IMR-90 (cell line): ENCODE measurements around the gene CDNF. TPM values are rescaled to one million over a fixed set of nuclear protein-coding genes. Genes with fewer than 3 reads are reported as not detected.

Experiments used
- ATAC-seq: fragments of 200-7000 bp; cut with Tn5 transposase; 2 replicates; pipeline ENCODE4 v1.9.1; 2020; ENCODE audit warnings: low read depth, mild to moderate bottlenecking, moderate library complexity
- BruUV-seq: library from RNA; stranded (reverse); fragments of 400-500 nt; replicated peaks from 2 replicates; lab custom pipeline; 2021; lab: Mats Ljungman, UMichigan
- CTCF ChIA-PET: fragments of 300-600 bp; formaldehyde crosslinking; extraction: SDS; loops from one replicate; lab custom pipeline; 2021; ENCODE audit warnings: antibody characterized with exemption; lab: Yijun Ruan, JAX
- POLR2A ChIA-PET: fragments of 300-600 bp; sonication (Branson Sonifier 250); formaldehyde crosslinking; loops from one replicate; lab custom pipeline; 2022; ENCODE audit warnings: antibody characterized with exemption; ENCODE audit not compliant: unreplicated experiment; lab: Charles Lee
- DNase-seq: peaks from one replicate; pipeline ENCODE4 v3.0.0; 2013
- H2AFZ ChIP-seq: replicated peaks from 2 replicates; pipeline ENCODE3; 2013; ENCODE audit warnings: low read length, mild to moderate bottlenecking; ENCODE audit not compliant: poor library complexity
- H2AK5ac ChIP-seq: 2 replicates; pipeline ENCODE4 v1.6.1; 2013; ENCODE audit warnings: low read depth, low read length, inconsistent platforms
- H2AK9ac ChIP-seq: replicated peaks from 2 replicates; pipeline ENCODE3; 2013; ENCODE audit warnings: mild to moderate bottlenecking, low read depth, low read length, moderate library complexity; ENCODE audit not compliant: poor library complexity
- H2BK120ac ChIP-seq: 2 replicates; pipeline ENCODE4 v1.6.1; 2013; ENCODE audit warnings: low read depth, low read length, inconsistent platforms
- H2BK15ac ChIP-seq: 3 replicates; pipeline ENCODE4 v1.6.1; 2013; ENCODE audit warnings: low read depth, low read length, inconsistent platforms
- H2BK20ac ChIP-seq: 2 replicates; pipeline ENCODE4 v1.6.1; 2013; ENCODE audit warnings: low read depth, mild to moderate bottlenecking, inconsistent platforms, low read length, moderate library complexity
- H2BK5ac ChIP-seq: 2 replicates; pipeline ENCODE4 v1.6.1; 2013; ENCODE audit warnings: mild to moderate bottlenecking, low read depth, low read length, inconsistent platforms; ENCODE audit not compliant: poor library complexity, severe bottlenecking
- H3K14ac ChIP-seq: replicated peaks from 2 replicates; pipeline ENCODE4 v1.6.1; 2013; ENCODE audit warnings: low read depth, low read length, inconsistent platforms
- H3K18ac ChIP-seq: 2 replicates; pipeline ENCODE4 v1.6.1; 2013; ENCODE audit warnings: low read depth, low read length, control low read depth
- H3K23ac ChIP-seq: 2 replicates; pipeline ENCODE4 v1.6.1; 2013; ENCODE audit warnings: low read depth, low read length, inconsistent platforms
- H3K27ac ChIP-seq: 2 replicates; pipeline ENCODE4 v1.5.1; 2013; ENCODE audit warnings: mild to moderate bottlenecking, control low read depth, low read length; ENCODE audit not compliant: insufficient read depth
- H3K27me3 ChIP-seq: 2 replicates; pipeline ENCODE4 v1.6.1; 2013; ENCODE audit warnings: low read length; ENCODE audit not compliant: control insufficient read depth, insufficient read depth
- H3K36me3 ChIP-seq: 2 replicates; pipeline ENCODE4 v1.6.1; 2013; ENCODE audit warnings: low read length, mixed read lengths; ENCODE audit not compliant: control insufficient read depth, insufficient read depth
- H3K4ac ChIP-seq: 2 replicates; pipeline ENCODE4 v1.6.1; 2013; ENCODE audit warnings: low read depth, low read length, inconsistent platforms
- H3K4me1 ChIP-seq: 2 replicates; pipeline ENCODE4 v1.6.1; 2013; ENCODE audit warnings: low read length, mixed read lengths; ENCODE audit not compliant: control insufficient read depth, insufficient read depth
- H3K4me2 ChIP-seq: 2 replicates; pipeline ENCODE4 v1.6.1; 2013; ENCODE audit warnings: low read depth, mild to moderate bottlenecking, control low read depth, low read length, moderate library complexity
- H3K4me3 ChIP-seq: 2 replicates; pipeline ENCODE4 v1.5.1; 2013; ENCODE audit warnings: low read depth, mild to moderate bottlenecking, control low read depth, low read length, moderate library complexity; ENCODE audit not compliant: insufficient read depth
- H3K56ac ChIP-seq: 2 replicates; pipeline ENCODE4 v1.6.1; 2013; ENCODE audit warnings: low read length, inconsistent platforms; ENCODE audit not compliant: insufficient read depth; ENCODE audit errors: extremely low read depth
- H3K79me1 ChIP-seq, 2 experiments: 2 replicates each; pipeline ENCODE4 v1.6.1; 2013; ENCODE audit warnings: low read length in 2 of 2, inconsistent platforms in 1 of 2, low read depth in 1 of 2
- H3K9ac ChIP-seq: 2 replicates; pipeline ENCODE4 v1.6.1; 2013; ENCODE audit warnings: low read depth, low read length, control low read depth
- H3K9me1 ChIP-seq: 2 replicates; pipeline ENCODE4 v1.6.1; 2013; ENCODE audit warnings: low read length, inconsistent platforms; ENCODE audit not compliant: insufficient read depth
- H3K9me3 ChIP-seq: 2 replicates; pipeline ENCODE4 v1.6.1; 2013; ENCODE audit warnings: low read length; ENCODE audit not compliant: control insufficient read depth, insufficient read depth
- H4K20me1 ChIP-seq: 2 replicates; pipeline ENCODE4 v1.6.1; 2013; ENCODE audit warnings: low read length, inconsistent platforms; ENCODE audit not compliant: insufficient read depth
- H4K5ac ChIP-seq: 2 replicates; pipeline ENCODE4 v1.6.1; 2013; ENCODE audit warnings: mild to moderate bottlenecking, low read depth, low read length, control low read depth
- H4K8ac ChIP-seq, 2 experiments: 2 replicates each; pipeline ENCODE4 v1.6.1; 2013; ENCODE audit warnings: low read depth in 2 of 2, low read length in 2 of 2, control low read depth in 1 of 2, inconsistent platforms in 1 of 2
- H4K91ac ChIP-seq: 2 replicates; pipeline ENCODE4 v1.6.1; 2013; ENCODE audit warnings: low read depth, low read length, inconsistent platforms; ENCODE audit not compliant: insufficient read depth
- BHLHE40 ChIP-seq: fragments of 150-350 bp; IDR thresholded peaks from 2 replicates; pipeline ENCODE4 v1.6.1; 2016; ENCODE audit warnings: mild to moderate bottlenecking, low read depth, low read length
- FOS ChIP-seq: fragments of 150-350 bp; IDR thresholded peaks from 2 replicates; pipeline ENCODE4 v1.6.1; 2016; ENCODE audit warnings: low read depth, low read length
- NFE2L2 ChIP-seq: fragments of 150-350 bp; IDR thresholded peaks from 2 replicates; pipeline ENCODE4 v1.6.1; 2016; ENCODE audit warnings: low read depth, mild to moderate bottlenecking, low read length
- RCOR1 ChIP-seq: IDR thresholded peaks from 2 replicates; pipeline ENCODE4 v1.6.1; 2012; ENCODE audit warnings: mild to moderate bottlenecking, low read length, improper control_type of control experiment; ENCODE audit not compliant: insufficient replicate concordance
- RFX5 ChIP-seq: IDR thresholded peaks from 2 replicates; pipeline ENCODE4 v1.8.0; 2012; ENCODE audit warnings: low read depth, mild to moderate bottlenecking, low read length, moderate library complexity
- WGBS, 2 experiments: methylation state at CpG; one replicate each; pipeline versions ENCODE4 v1.1.5 to v1.1.7; 2013; ENCODE audit warnings: missing lambda C conversion rate in 2 of 2; ENCODE audit not compliant: insufficient read length in 1 of 2; ENCODE audit errors: extremely low coverage in 2 of 2; 5-methylcytosine and 5-hydroxymethylcytosine counted together
- dilution Hi-C: fragments of 300-500 bp; cut with HindIII; formaldehyde crosslinking; loops from one replicate; pipeline ENCODE4 v1.14.3; 2018; ENCODE audit warnings: low sequenced_read_pairs; ENCODE audit not compliant: unreplicated experiment
- in situ Hi-C: fragments of 300-500 bp; cut with MboI; formaldehyde crosslinking; loops from 3 replicates; pipeline ENCODE4 v1.14.3; 2019; ENCODE audit warnings: low sequenced_read_pairs, inconsistent platforms, mixed read lengths
- intact Hi-C: fragments of 100-400 bp; cut with micrococcal nuclease; formaldehyde crosslinking; loops from 2 replicates; pipeline ENCODE4 v1.10.0; 2022
- polyA plus RNA-seq, 3 experiments: library from polyadenylated mRNA; depleted of rRNA; stranded (reverse); fragments of >200 nt; gene quantifications; 2 replicates each; pipeline ENCODE4 v1.2.3, GENCODE V29; 2012; ENCODE audit warnings: low replicate concordance in 1 of 3
- total RNA-seq: library from RNA; depleted of rRNA; stranded (reverse); fragments of >200 nt; gene quantifications from 2 replicates; pipeline ENCODE4 v1.2.3, GENCODE V29; 2012
- TF ChIP-seq, protein P1 (sequence below): conservative IDR thresholded peaks from 2 replicates; pipeline ENCODE4 v1.5.1; 2012; ENCODE audit warnings: mild to moderate bottlenecking, low read depth, low read length, improper control_type of control experiment

Gene CDNF
- total and polyA plus RNA-seq, 2 of the 4 experiments (the other 2 are of a cell fraction) = 0.72 to 1.3 TPM

DNA sequence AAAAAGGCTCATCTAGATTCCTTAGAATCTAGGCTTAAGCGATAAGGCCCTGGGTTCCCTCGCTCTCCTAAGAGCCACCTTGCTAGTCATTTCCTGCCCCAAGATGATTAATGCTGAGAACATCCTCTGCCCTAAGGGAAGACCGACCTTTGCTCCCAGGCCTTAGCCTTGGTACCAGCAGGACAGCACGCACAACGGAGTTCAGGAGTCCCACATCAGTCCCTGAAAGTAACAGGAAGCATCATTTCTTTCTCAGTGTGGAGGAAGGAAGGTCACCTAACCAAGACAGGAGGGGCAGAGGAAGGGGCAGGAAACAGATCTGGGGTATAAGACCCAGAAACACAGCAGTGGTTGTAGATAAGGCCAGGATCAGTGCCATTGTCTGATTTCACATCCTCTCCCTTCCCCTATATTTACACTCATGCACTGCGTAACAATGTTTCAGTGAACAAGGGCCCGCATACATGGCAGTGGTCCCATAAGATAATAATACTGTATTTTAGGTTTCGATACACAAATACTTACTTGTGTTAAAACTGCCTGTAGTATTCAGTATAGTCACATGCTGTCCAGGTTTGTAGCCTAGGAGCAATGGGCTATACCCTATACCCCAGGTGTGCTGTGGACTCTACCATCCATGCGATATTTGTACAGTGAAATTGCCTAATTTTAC is 55.0 kb downstream of the CDNF start:
- ChIA-PET POLR2A (no interaction called here), CTCF (interaction anchor here (0.6 kb wide), 1 partner anchor 28 kb away, joined by 3 read pairs; no protein-coding TSS in a partner anchor)
- dilution Hi-C loops (no loop called here), in situ Hi-C loops (no loop called here), intact Hi-C loops (no loop called here)
- Histone ChIP-seq H3K4ac (peak overlapping the region; percentile 90), H4K8ac (peak overlapping the region in 1 of 2 experiments; percentile 41; a peak in 2 of 4 replicates), H3K56ac (no peak overlapping the region), H2AFZ (peak overlapping the region; percentile 69), H3K27ac (no peak overlapping the region), H3K9me1 (peaks cover 10% of the 10 kb centered on the region), H2AK9ac (no peak overlapping the region), H3K23ac (0 out of 2 replicates have a peak overlapping the region, but pooled peaks have one; percentile 31), H4K20me1 (no peaks in the 10 kb centered on the region; the same call in 1 of the 2 replicates), H3K18ac (peak overlapping the region; percentile 67), H3K27me3 (no peaks in the 10 kb centered on the region), H3K14ac (peak overlapping the region; percentile 78), H2AK5ac (peak overlapping the region; percentile 90), H2BK15ac (peak overlapping the region; percentile 93; the same call in 2 of the 3 replicates), H3K36me3 (no peaks in the 10 kb centered on the region), H3K9me3 (peaks cover 5% of the 10 kb centered on the region), H3K79me1 (no peaks in the 10 kb centered on the region), H3K4me3 (no peak overlapping the region), H3K4me1 (peaks cover 14% of the 10 kb centered on the region), H3K9ac (no peak overlapping the region), H4K5ac (no peak overlapping the region; the same call in 1 of the 2 replicates), H3K4me2 (no peak overlapping the region), H2BK20ac (peak overlapping the region; percentile 85), H4K91ac (peak overlapping the region; percentile 78; the same call in 1 of the 2 replicates), H2BK5ac (no peak overlapping the region), H2BK120ac (peak overlapping the region; percentile 88)
- DNase-seq (no peak), ATAC-seq (no peak)
- BruUV-seq = no TSS peak
- TF ChIP-seq RCOR1 = no peak
- TF ChIP-seq NFE2L2 = no peak
- TF ChIP-seq, protein P1, sequence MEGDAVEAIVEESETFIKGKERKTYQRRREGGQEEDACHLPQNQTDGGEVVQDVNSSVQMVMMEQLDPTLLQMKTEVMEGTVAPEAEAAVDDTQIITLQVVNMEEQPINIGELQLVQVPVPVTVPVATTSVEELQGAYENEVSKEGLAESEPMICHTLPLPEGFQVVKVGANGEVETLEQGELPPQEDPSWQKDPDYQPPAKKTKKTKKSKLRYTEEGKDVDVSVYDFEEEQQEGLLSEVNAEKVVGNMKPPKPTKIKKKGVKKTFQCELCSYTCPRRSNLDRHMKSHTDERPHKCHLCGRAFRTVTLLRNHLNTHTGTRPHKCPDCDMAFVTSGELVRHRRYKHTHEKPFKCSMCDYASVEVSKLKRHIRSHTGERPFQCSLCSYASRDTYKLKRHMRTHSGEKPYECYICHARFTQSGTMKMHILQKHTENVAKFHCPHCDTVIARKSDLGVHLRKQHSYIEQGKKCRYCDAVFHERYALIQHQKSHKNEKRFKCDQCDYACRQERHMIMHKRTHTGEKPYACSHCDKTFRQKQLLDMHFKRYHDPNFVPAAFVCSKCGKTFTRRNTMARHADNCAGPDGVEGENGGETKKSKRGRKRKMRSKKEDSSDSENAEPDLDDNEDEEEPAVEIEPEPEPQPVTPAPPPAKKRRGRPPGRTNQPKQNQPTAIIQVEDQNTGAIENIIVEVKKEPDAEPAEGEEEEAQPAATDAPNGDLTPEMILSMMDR = no peak
- TF ChIP-seq FOS = no peak
- no peak for TF ChIP-seq RFX5
- no peak for TF ChIP-seq BHLHE40
- 72% methylated on average over 3 of the region's 9 CpGs; no CpG with 5 or more reads in 1 of the 2 experiments for WGBS, 2 experiments
